ENCODE results near the gene IRAK2.
"Not testable (repeated sequence)": the region's sequence is repeated elsewhere in the genome, so short reads cannot be mapped to it uniquely, and the experiment has no call there.

The IRAK2 gene

GRCh38 chr3:10158555-10158954, 6.2 kb upstream of the IRAK2 start:
- H2BK12ac ChIP-seq (ENCODE audit: low read length); H2BK5ac ChIP-seq (ENCODE audit: low read depth, low read length, poor library complexity); H4K91ac ChIP-seq (ENCODE audit: low read depth, low read length); H4K12ac ChIP-seq (ENCODE audit: low read depth, low read length); H3K4me1 ChIP-seq (ENCODE audit: control insufficient read depth in 1 of 2, insufficient read depth in 2 of 2, low read length in 2 of 2); H3K4me2 ChIP-seq (ENCODE audit: low read length); DNase-seq; H2AK5ac ChIP-seq (ENCODE audit: low read length); H3K9ac ChIP-seq (ENCODE audit: low read length); H3K79me1 ChIP-seq (ENCODE audit: low read length); H4K8ac ChIP-seq (ENCODE audit: low read depth, low read length); H2BK120ac ChIP-seq (ENCODE audit: insufficient read depth, low read length, poor library complexity); H2AFZ ChIP-seq (ENCODE audit: insufficient read depth, low read length, poor library complexity); H3K4ac ChIP-seq (ENCODE audit: low read depth, low read length); H3K36me3 ChIP-seq (ENCODE audit: control insufficient read depth in 1 of 2, insufficient read depth in 2 of 2, low read length in 2 of 2); H3K27ac ChIP-seq (ENCODE audit: low read depth, low read length); H3K4me3 ChIP-seq (ENCODE audit: low read depth, low read length); H3K18ac ChIP-seq (ENCODE audit: low read length); H3K79me2 ChIP-seq (ENCODE audit: control insufficient read depth, insufficient read depth, low read length, poor library complexity); H3K14ac ChIP-seq (ENCODE audit: low read length); H3K9me3 ChIP-seq (ENCODE audit: insufficient read depth, low read depth, low read length); H3K27me3 ChIP-seq (ENCODE audit: insufficient read depth, low read length); H3K23ac ChIP-seq (ENCODE audit: low read length): not testable (repeated sequence)
- no CpG with 5 or more reads among the region's 6 CpGs for WGBS (ENCODE audit: extremely low coverage, insufficient coverage, insufficient read length)

- no peak overlapping the region for H3K4me3 ChIP-seq (ENCODE audit: low read depth, low read length)
- no peak for DNase-seq
- peaks cover 3 to 6% of the 10 kb centered on the region in 2 experiments for H3K4me1 ChIP-seq (ENCODE audit: control insufficient read depth in 1 of 2, insufficient read depth in 2 of 2, low read length in 2 of 2)
- no CpG with 5 or more reads among the region's 1 CpG for WGBS (ENCODE audit: extremely low coverage, insufficient coverage, insufficient read length)
- no peak overlapping the region for H3K14ac ChIP-seq (ENCODE audit: low read length)
- no peak overlapping the region for H3K4me2 ChIP-seq (ENCODE audit: low read length)
- H3K9me3 ChIP-seq (ENCODE audit: insufficient read depth, low read depth, low read length): peaks cover 2% of the 10 kb centered on the region
- H2AFZ ChIP-seq (ENCODE audit: insufficient read depth, low read length, poor library complexity): no peak overlapping the region
- H3K79me2 ChIP-seq (ENCODE audit: control insufficient read depth, insufficient read depth, low read length, poor library complexity): peaks cover 4% of the 10 kb centered on the region
- H3K27me3 ChIP-seq (ENCODE audit: insufficient read depth, low read length): no peaks in the 10 kb centered on the region
- no peak overlapping the region for H2AK5ac ChIP-seq (ENCODE audit: low read length)
- no peak overlapping the region for H2BK12ac ChIP-seq (ENCODE audit: low read length)
- H3K18ac ChIP-seq (ENCODE audit: low read length): no peak overlapping the region
- H4K12ac ChIP-seq (ENCODE audit: low read depth, low read length): no peak overlapping the region
- H3K79me1 ChIP-seq (ENCODE audit: low read length): peaks cover 5% of the 10 kb centered on the region
- no peak overlapping the region for H2BK120ac ChIP-seq (ENCODE audit: insufficient read depth, low read length, poor library complexity)
- no peak overlapping the region for H3K27ac ChIP-seq (ENCODE audit: low read depth, low read length)
- H2BK5ac ChIP-seq (ENCODE audit: low read depth, low read length, poor library complexity): no peak overlapping the region
- H3K36me3 ChIP-seq (ENCODE audit: control insufficient read depth in 1 of 2, insufficient read depth in 2 of 2, low read length in 2 of 2): no peaks in the 10 kb centered on the region
- no peak overlapping the region for H3K4ac ChIP-seq (ENCODE audit: low read depth, low read length)
- no peak overlapping the region for H4K8ac ChIP-seq (ENCODE audit: low read depth, low read length)
- H3K23ac ChIP-seq (ENCODE audit: low read length): no peak overlapping the region
- H4K91ac ChIP-seq (ENCODE audit: low read depth, low read length): no peak overlapping the region
- no peak overlapping the region for H3K9ac ChIP-seq (ENCODE audit: low read length)
Observed at GRCh38 chr3:10160346-10160745, 4.4 kb upstream of the IRAK2 start.

DNA sequence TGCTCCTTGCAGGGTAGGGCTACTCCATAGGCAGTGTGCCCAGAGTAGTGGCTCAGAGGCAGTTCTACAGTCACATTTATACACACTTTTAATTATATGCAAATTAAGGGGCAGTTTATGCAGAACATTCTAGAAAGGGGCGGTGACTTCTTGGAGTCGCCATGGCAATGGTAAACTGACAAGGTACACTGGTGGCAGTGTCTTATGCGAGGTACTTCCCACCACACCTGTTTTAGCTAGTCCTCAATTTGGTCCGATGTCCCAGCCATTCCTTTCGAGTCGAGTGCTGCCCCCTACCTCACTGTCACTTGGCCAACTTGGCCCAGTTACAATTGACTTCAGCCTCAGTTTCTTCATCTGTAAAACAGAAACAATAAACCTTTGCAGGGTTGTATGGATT, 3.8 kb upstream of the IRAK2 start:
- H3K23ac ChIP-seq (ENCODE audit: low read length): no peak overlapping the region
- no peak overlapping the region for H3K4ac ChIP-seq (ENCODE audit: low read depth, low read length)
- H3K4me1 ChIP-seq (ENCODE audit: control insufficient read depth in 1 of 2, insufficient read depth in 2 of 2, low read length in 2 of 2): peaks cover 3 to 6% of the 10 kb centered on the region in 2 experiments
- H3K27ac ChIP-seq (ENCODE audit: low read depth, low read length): no peak overlapping the region
- DNase-seq: no peak
- peaks cover 2% of the 10 kb centered on the region for H3K9me3 ChIP-seq (ENCODE audit: insufficient read depth, low read depth, low read length)
- no peaks in the 10 kb centered on the region for H3K36me3 ChIP-seq (ENCODE audit: control insufficient read depth in 1 of 2, insufficient read depth in 2 of 2, low read length in 2 of 2)
- H3K4me3 ChIP-seq (ENCODE audit: low read depth, low read length): no peak overlapping the region
- no peak overlapping the region for H2AFZ ChIP-seq (ENCODE audit: insufficient read depth, low read length, poor library complexity)
- no peak overlapping the region for H3K4me2 ChIP-seq (ENCODE audit: low read length)
- no peak overlapping the region for H4K8ac ChIP-seq (ENCODE audit: low read depth, low read length)
- no peak overlapping the region for H2BK12ac ChIP-seq (ENCODE audit: low read length)
- H2BK5ac ChIP-seq (ENCODE audit: low read depth, low read length, poor library complexity): no peak overlapping the region
- no peak overlapping the region for H3K18ac ChIP-seq (ENCODE audit: low read length)
- H3K14ac ChIP-seq (ENCODE audit: low read length): no peak overlapping the region
- no peak overlapping the region for H2BK120ac ChIP-seq (ENCODE audit: insufficient read depth, low read length, poor library complexity)
- no peak overlapping the region for H2AK5ac ChIP-seq (ENCODE audit: low read length)
- no peaks in the 10 kb centered on the region for H3K27me3 ChIP-seq (ENCODE audit: insufficient read depth, low read length)
- H3K79me2 ChIP-seq (ENCODE audit: control insufficient read depth, insufficient read depth, low read length, poor library complexity): peaks cover 4% of the 10 kb centered on the region
- H4K12ac ChIP-seq (ENCODE audit: low read depth, low read length): no peak overlapping the region
- WGBS (ENCODE audit: extremely low coverage, insufficient coverage, insufficient read length): no CpG with 5 or more reads among the region's 6 CpGs
- no peak overlapping the region for H3K9ac ChIP-seq (ENCODE audit: low read length)
- H3K79me1 ChIP-seq (ENCODE audit: low read length): peaks cover 5% of the 10 kb centered on the region
- H4K91ac ChIP-seq (ENCODE audit: low read depth, low read length): no peak overlapping the region

DNA sequence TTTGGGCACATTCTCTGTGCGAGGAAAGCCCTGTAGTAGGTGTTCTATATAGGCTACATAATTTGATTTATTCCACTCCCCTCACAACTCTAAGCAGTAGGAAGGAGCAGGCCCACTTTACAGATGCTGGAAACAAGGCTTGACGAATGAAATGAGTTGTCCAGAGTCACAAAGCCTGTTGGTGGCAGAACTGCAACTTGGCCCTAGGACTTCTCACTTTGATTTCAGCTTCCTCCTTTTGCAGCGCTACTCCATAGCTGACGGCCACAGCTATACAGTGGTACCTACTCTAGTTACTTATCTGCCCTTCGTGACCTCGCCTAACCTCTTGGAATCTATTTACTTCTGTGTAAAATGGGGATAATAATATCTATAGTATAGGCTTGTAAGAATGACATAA, 2.5 kb upstream of the IRAK2 start:
- H3K23ac ChIP-seq (ENCODE audit: low read length): no peak overlapping the region
- H3K4ac ChIP-seq (ENCODE audit: low read depth, low read length): no peak overlapping the region
- no peak overlapping the region for H2AFZ ChIP-seq (ENCODE audit: insufficient read depth, low read length, poor library complexity)
- peaks cover 4% of the 10 kb centered on the region for H3K79me2 ChIP-seq (ENCODE audit: control insufficient read depth, insufficient read depth, low read length, poor library complexity)
- H4K91ac ChIP-seq (ENCODE audit: low read depth, low read length): no peak overlapping the region
- H2BK120ac ChIP-seq (ENCODE audit: insufficient read depth, low read length, poor library complexity): no peak overlapping the region
- no peak overlapping the region for H2AK5ac ChIP-seq (ENCODE audit: low read length)
- H4K8ac ChIP-seq (ENCODE audit: low read depth, low read length): no peak overlapping the region
- no peaks in the 10 kb centered on the region for H3K27me3 ChIP-seq (ENCODE audit: insufficient read depth, low read length)
- no peak overlapping the region for H2BK5ac ChIP-seq (ENCODE audit: low read depth, low read length, poor library complexity)
- no peak overlapping the region for H3K18ac ChIP-seq (ENCODE audit: low read length)
- no peak overlapping the region for H2BK12ac ChIP-seq (ENCODE audit: low read length)
- no peak overlapping the region for H3K9ac ChIP-seq (ENCODE audit: low read length)
- no CpG with 5 or more reads among the region's 6 CpGs for WGBS (ENCODE audit: extremely low coverage, insufficient coverage, insufficient read length)
- H3K27ac ChIP-seq (ENCODE audit: low read depth, low read length): no peak overlapping the region
- no peak overlapping the region for H4K12ac ChIP-seq (ENCODE audit: low read depth, low read length)
- DNase-seq: no peak
- no peak overlapping the region for H3K14ac ChIP-seq (ENCODE audit: low read length)
- peaks cover 2% of the 10 kb centered on the region for H3K9me3 ChIP-seq (ENCODE audit: insufficient read depth, low read depth, low read length)
- H3K4me3 ChIP-seq (ENCODE audit: low read depth, low read length): no peak overlapping the region
- H3K79me1 ChIP-seq (ENCODE audit: low read length): peaks cover 5% of the 10 kb centered on the region
- H3K4me1 ChIP-seq (ENCODE audit: control insufficient read depth in 1 of 2, insufficient read depth in 2 of 2, low read length in 2 of 2): peaks cover 6% of the 10 kb centered on the region in 2 experiments
- no peak overlapping the region for H3K4me2 ChIP-seq (ENCODE audit: low read length)
- H3K36me3 ChIP-seq (ENCODE audit: control insufficient read depth in 1 of 2, insufficient read depth in 2 of 2, low read length in 2 of 2): no peaks in the 10 kb centered on the region
